HG03066 (cell line): ENCODE results near the gene OR51E1.

Source experiments
- ATAC-seq: cut with Tn5 transposase; IDR thresholded peaks from one replicate; pipeline ENCODE4 v1.9.1; 2021; ENCODE audit warnings: low read depth; ENCODE audit not compliant: unreplicated experiment

The OR51E1 gene

GRCh38 chr11:4647766-4648165 lies 4.0 kb downstream of the OR51E1 start:
- ATAC-seq, result no peak

DNA sequence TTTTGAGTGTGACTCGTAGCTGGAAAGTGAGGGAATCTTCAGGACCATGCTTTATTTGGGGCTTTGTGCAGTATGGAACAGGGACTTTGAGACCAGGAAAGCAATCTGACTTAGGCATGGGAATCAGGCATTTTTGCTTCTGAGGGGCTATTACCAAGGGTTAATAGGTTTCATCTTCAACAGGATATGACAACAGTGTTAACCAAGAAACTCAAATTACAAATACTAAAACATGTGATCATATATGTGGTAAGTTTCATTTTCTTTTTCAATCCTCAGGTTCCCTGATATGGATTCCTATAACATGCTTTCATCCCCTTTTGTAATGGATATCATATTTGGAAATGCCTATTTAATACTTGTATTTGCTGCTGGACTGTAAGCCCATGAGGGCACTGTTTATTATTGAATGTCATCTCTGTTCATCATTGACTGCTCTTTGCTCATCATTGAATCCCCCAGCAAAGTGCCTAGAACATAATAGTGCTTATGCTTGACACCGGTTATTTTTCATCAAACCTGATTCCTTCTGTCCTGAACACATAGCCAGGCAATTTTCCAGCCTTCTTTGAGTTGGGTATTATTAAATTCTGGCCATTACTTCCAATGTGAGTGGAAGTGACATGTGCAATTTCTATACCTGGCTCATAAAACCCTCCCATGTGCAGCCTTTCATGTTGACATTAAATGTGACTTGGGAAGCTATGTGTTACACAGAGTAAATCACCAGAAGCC lies 11.0 kb downstream of the OR51E1 start:
- no peak for ATAC-seq

GRCh38 chr11:4658629-4659445 lies 15.1 kb downstream of the OR51E1 start:
- ATAC-seq, result no peak

GRCh38 chr11:4662876-4663275 lies 19.1 kb downstream of the OR51E1 start:
- ATAC-seq, result no peak

DNA sequence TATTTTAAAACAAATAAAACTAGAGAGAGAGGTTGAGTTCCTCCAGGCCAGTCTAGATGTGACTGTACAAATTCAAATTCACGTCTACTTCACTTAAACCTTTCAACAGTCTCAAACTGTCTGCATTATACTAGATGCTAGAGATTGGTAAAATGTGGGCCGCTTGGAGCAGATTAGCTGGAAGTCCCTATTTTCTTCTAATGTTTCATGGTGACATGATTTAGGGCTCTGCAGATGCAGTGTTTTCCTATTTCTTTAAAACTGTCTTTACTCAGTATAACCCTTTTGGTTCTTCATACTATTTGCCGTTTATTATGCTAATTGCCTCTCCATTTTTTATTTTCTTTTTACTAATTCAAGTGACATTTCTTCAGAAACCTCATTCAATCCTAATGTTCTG lies 20.4 kb downstream of the OR51E1 start:
- no peak for ATAC-seq

- no peak for ATAC-seq
Measured at GRCh38 chr11:4664786-4665185, 21.0 kb downstream of the OR51E1 start.

- ATAC-seq, result no peak
Measured at GRCh38 chr11:4665424-4665823, 21.6 kb downstream of the OR51E1 start.

DNA sequence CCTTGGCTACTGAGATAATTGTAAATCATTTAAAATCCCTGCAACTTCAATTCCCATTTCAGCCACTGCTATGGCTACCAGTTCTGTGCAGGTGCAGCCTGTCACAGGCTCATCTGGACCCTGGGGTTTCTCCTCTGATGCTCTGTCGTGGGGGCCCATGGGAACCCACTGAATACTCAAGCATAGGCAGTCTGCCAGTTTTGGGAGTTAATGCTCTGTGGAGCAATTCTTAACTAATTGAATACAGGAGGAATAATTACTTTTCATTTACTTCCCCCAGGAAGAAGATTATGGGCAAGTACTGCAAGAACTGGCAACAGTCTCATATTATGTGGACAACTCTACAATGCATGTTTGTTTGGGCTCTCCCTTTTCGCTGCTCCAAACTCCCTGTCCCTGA lies 28.0 kb downstream of the OR51E1 start:
- ATAC-seq, result no peak

- no peak for ATAC-seq
Measured at GRCh38 chr11:4672470-4672869, 28.7 kb downstream of the OR51E1 start.

DNA sequence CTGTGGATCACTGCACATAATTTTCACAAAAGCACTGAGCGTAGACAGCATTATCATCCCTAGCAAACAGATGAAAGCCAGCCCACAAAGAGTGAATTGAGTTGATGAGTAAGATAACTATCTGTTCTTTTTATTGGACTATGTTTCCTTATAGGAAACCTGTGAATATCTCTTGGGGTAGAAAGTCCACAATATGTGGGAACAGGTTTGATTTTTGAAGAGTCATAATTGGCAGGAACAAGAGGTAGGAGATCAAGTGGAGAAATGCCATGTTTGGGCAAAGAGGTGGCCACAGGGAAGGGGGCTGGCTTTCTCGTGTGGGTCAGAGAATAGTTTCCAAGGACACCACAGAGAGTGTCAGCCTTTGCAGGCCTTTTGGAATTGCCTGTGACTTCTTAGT lies 30.0 kb downstream of the OR51E1 start:
- ATAC-seq, result no peak

DNA sequence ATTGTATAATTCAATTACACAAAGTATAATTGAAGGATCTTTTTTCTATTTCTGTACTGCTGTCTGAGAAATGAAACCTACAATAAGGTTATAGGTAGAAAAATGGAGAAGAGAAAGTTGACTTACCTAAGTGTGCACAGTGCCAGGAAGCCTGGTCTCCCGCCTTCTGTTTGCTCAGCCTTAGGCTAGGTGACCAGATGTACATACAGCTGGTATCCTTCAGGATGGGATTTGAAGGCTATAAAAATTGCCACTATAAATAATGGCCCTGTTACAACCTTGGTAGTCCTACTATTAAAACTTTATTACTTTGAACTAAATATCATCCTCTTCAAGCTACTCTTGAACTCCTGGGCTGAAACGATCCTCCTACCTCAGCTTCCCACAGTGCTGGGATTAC lies 34.2 kb downstream of the OR51E1 start:
- no peak for ATAC-seq

DNA sequence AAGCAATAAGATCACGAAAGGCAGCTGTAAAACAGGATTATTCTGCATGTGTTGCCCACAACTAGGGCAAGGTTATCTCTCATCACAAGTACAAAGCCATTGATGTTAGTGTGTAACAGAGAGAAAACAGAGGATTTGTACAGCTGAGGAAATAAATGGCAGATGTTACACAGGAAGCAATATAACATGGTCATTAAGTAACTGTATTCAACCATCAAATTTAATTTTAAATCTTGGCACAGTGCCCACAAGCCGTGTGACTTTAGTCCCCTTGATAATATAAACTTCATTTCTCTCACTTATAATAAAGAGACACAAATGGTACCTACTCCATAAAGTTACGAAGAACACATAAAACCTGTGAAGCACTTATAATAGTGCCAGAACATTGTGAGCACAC lies 36.6 kb downstream of the OR51E1 start:
- ATAC-seq, result no peak

- no peak for ATAC-seq
Measured at GRCh38 chr11:4682623-4683419, 39.0 kb downstream of the OR51E1 start.

DNA sequence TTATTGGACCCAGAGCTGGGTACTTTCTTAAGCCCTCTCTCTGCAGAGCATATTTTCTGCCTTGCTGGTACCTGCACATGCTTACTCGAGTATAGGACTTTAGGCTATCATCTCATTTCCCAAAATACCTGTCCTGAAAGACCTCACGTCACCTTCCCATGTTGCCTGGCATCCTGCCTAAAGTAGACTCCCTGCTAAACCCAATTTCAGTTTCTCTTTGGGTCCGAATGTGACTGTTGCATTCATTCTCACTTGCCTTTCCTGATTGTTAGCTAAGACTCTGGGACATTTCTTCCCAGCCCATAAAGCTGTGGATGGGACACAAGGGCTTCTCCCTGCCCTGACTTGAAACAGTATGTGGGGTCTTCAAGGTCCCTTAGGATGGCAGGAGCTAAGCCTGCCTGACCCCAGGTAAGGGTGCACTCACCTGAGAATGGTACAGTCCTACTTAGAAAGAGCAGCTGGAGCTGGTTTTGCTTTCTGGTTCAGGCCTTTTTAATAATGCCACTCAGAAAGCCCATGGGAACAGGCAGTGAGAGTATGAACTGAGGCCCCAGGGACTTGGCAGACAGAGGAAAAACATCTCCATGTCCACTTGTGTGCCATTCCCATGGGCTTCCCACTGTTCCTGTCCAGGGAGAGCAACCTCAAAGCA lies 41.0 kb downstream of the OR51E1 start:
- no peak for ATAC-seq

- ATAC-seq, result no peak
Measured at GRCh38 chr11:4695442-4695841, 51.7 kb downstream of the OR51E1 start.

DNA sequence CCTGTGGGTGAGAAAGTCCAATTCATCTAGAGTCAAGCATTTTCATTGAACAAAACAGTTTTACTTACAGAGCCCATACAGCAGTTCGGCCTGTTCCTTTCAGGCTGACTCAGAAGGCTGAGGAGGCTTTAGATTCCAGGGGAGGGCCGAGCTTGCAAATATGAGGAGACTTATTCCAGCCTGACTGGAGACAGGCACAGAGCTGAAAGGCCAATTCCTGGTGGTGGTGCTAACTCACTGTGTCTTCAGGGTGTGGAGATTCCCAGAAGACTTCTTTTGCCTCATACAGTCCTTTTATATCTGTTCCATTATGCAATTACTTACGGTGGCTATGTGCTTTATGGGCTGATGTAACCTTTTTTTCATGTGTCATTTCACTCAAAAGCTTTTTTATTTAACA lies 53.8 kb downstream of the OR51E1 start, which contains the start of gene OR51E2:
Gene OR51E2 (minus strand): TSS at position 269 of the 400 bp plus-strand sequence. CDS start 15,142 bp downstream, outside the sequence.
- no peak for ATAC-seq

- ATAC-seq, result peak; percentile 82
Measured at GRCh38 chr11:4699697-4700435, 56.1 kb downstream of the OR51E1 start.

DNA sequence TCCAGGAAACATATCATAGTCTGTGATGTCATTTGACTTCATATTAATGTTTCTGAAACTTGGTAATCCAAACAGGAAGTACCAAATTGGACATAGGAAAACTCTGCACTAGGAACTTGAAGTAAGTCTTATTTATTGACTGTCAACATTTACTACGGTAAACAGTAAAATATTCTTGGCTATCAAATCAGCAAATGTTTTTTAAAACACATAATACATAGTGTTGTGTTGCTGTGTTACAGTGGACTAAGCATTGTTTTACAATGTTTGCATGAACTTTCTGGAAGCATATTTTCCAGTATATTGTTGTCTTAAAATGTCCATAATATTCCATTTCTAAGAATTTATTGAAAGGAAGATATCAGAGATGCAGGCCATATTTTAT lies 56.6 kb downstream of the OR51E1 start:
- no peak for ATAC-seq

DNA sequence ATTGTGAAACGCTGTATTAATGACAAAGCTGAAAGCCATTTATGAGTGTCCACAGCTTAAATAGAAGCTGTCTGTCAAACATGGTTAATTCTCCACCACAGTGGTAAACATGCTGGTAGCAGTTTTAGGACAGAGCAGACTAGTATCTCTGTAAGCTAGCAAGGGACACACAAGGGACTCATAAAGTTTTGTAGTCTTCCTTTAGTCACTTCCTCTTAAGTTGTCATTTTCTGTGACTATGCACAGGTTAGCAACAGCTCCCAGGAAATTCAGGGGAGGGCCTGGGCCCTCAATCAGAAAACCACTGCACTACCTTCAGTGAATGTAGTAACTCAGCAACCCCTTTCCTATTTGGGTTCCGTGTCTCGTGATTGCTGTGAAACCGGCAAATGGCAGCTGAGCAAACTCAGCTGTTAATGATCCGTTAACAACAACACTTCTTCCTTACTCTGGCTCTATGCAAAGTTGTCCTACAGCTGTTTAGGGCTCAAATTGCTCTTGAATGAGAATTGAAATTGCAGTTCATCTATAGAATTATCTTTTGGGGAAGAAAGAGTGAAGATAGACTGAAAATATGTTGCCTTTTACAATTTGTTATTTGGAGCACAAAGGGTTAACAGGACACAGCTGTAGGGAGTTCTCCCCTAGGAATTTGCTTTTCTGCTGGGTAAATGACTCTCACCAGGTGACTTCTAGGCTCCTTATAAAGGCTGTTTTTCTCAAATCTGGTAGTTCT lies 60.4 kb downstream of the OR51E1 start, which contains the start of gene MMP26:
Gene MMP26 (plus strand): TSS at position 731 of the 736 bp plus-strand sequence.
- ATAC-seq, result peak; percentile 53
